B cell (primary cell): Measurements from ENCODE around the gene IRX3. TPM values are rescaled to one million over a fixed set of nuclear protein-coding genes. Genes with fewer than 3 reads are reported as not detected.
A peak's percentile ranks its signal among the peaks of the same experiment; 100 is the strongest.

Experiments
- ATAC-seq: fragments of 200-7000 bp; cut with Tn5 transposase; one replicate; pipeline ENCODE4 v1.10.0; 2021; ENCODE audit warnings: low read depth, mild to moderate bottlenecking, moderate number of reproducible peaks, moderate library complexity
- CTCF ChIA-PET: fragments of 350-600 bp; sonication (Branson Sonifier 250); formaldehyde crosslinking; loops from one replicate; lab custom pipeline; 2021; ENCODE audit warnings: antibody characterized with exemption, inconsistent platforms; lab: Charles Lee
- POLR2A ChIA-PET: fragments of 350-600 bp; sonication (Branson Sonifier 250); formaldehyde crosslinking; loops from one replicate; lab custom pipeline; 2021; ENCODE audit warnings: antibody characterized with exemption; lab: Charles Lee
- DNase-seq: peaks from one replicate; pipeline ENCODE4 v3.0.0; 2013
- H2AFZ ChIP-seq: 2 replicates; pipeline ENCODE4 v1.6.1; 2012; ENCODE audit warnings: mild to moderate bottlenecking, low read depth, low read length; ENCODE audit not compliant: insufficient read depth, poor library complexity, severe bottlenecking
- H3K27ac ChIP-seq, 2 donors: 1 replicate in 1 of 2; 2 replicates in 1 of 2; pipeline ENCODE4 v1.5.1; 2012 to 2013; ENCODE audit warnings: low read length in 2 of 2, mild to moderate bottlenecking in 2 of 2, moderate library complexity in 1 of 2
- H3K27me3 ChIP-seq, 4 experiments: fragments of 200-600 bp in 1 of 4; sonication (generic) in 1 of 4; replicated peaks in 1 of 4; 1 replicate in 2 of 4; 2 replicates in 2 of 4; pipeline versions ENCODE4 v1.6.1 to v1.7.0; 2013 to 2016; ENCODE audit warnings: low read length in 3 of 4, mild to moderate bottlenecking in 2 of 4, mixed read lengths in 1 of 4, moderate library complexity in 1 of 4; ENCODE audit not compliant: insufficient read depth in 4 of 4, control insufficient read depth in 3 of 4; ENCODE audit errors: control extremely low read depth in 1 of 4
- H3K36me3 ChIP-seq, 2 experiments: replicated peaks in 1 of 2; 1 replicate in 1 of 2; 2 replicates in 1 of 2; pipeline versions ENCODE4 v1.6.1 to v1.7.1; 2013; ENCODE audit warnings: low read length in 1 of 2; ENCODE audit not compliant: insufficient read depth in 2 of 2, control insufficient read depth in 1 of 2; ENCODE audit errors: control extremely low read depth in 1 of 2, extremely low read depth in 1 of 2
- H3K4me1 ChIP-seq, 2 donors: fragments of 200-600 bp in 1 of 2; sonication (generic) in 1 of 2; 1 replicate in 1 of 2; 2 replicates in 1 of 2; pipeline versions ENCODE4 v1.5.1 to v1.6.1; 2013 to 2017; ENCODE audit warnings: low read length in 2 of 2; ENCODE audit not compliant: control insufficient read depth in 2 of 2, insufficient read depth in 2 of 2
- H3K4me2 ChIP-seq: replicated peaks from 2 replicates; pipeline ENCODE3; 2012; ENCODE audit warnings: mild to moderate bottlenecking, low read depth, low read length; ENCODE audit not compliant: poor library complexity, severe bottlenecking
- H3K4me3 ChIP-seq, 5 experiments: fragments of 200-600 bp in 1 of 5; sonication (generic) in 1 of 5; 1 replicate in 3 of 5; 2 replicates in 2 of 5; pipeline versions ENCODE4 v1.5.1 to v1.7.0; 2011 to 2016; ENCODE audit warnings: low read length in 4 of 5, mild to moderate bottlenecking in 4 of 5, low read depth in 2 of 5, control low read depth in 1 of 5, moderate library complexity in 1 of 5; ENCODE audit not compliant: insufficient read depth in 1 of 5; ENCODE audit errors: control extremely low read depth in 1 of 5, extremely low read depth in 1 of 5
- H3K79me2 ChIP-seq: fragments of 200-600 bp; sonication (generic); one replicate; pipeline ENCODE4 v1.6.0; 2016; ENCODE audit warnings: low read length; ENCODE audit not compliant: control insufficient read depth, insufficient read depth
- H3K9ac ChIP-seq: fragments of 200-600 bp; sonication (generic); 2 replicates; pipeline ENCODE4 v1.6.1; 2017; ENCODE audit warnings: mild to moderate bottlenecking, low read length, moderate library complexity
- H3K9me3 ChIP-seq, 3 donors: one replicate each; pipeline versions ENCODE4 v1.6.1 to v1.7.1; 2013; ENCODE audit warnings: low read length in 2 of 3; ENCODE audit not compliant: control insufficient read depth in 2 of 3, insufficient read depth in 1 of 3; ENCODE audit errors: control extremely low read depth in 1 of 3
- H4K20me1 ChIP-seq: 2 replicates; pipeline ENCODE4 v1.6.0; 2012; ENCODE audit warnings: mild to moderate bottlenecking, low read length; ENCODE audit not compliant: insufficient read depth, control insufficient read depth, poor library complexity, severe bottlenecking
- H3K27ac Mint-ChIP-seq: one replicate; pipeline ENCODE4 v1.8.0; 2021; ENCODE audit warnings: mixed read lengths
- H3K27me3 Mint-ChIP-seq: one replicate; pipeline ENCODE4 v1.8.0; 2021; ENCODE audit warnings: mixed read lengths
- H3K4me1 Mint-ChIP-seq: one replicate; pipeline ENCODE4 v1.8.0; 2021; ENCODE audit warnings: mixed read lengths
- H3K4me3 Mint-ChIP-seq: one replicate; pipeline ENCODE4 v1.8.0; 2021; ENCODE audit warnings: mixed read lengths
- H3K9me3 Mint-ChIP-seq: one replicate; pipeline ENCODE4 v1.8.0; 2022; ENCODE audit warnings: mixed read lengths; ENCODE audit not compliant: insufficient read depth
- EZH2 ChIP-seq: IDR thresholded peaks from 2 replicates; pipeline ENCODE4 v1.6.1; 2012; ENCODE audit warnings: borderline replicate concordance, low read depth, mild to moderate bottlenecking, moderate library complexity, low read length; ENCODE audit not compliant: insufficient read depth, poor library complexity, severe bottlenecking
- WGBS: methylation state at CpG from one replicate; pipeline ENCODE4 v1.1.5; 2013; ENCODE audit warnings: missing lambda C conversion rate; ENCODE audit not compliant: insufficient coverage; 5-methylcytosine and 5-hydroxymethylcytosine counted together
- intact Hi-C: fragments of 100-400 bp; cut with micrococcal nuclease; formaldehyde crosslinking; loops from one replicate; pipeline ENCODE4 v1.10.0; 2022
- polyA minus RNA-seq: library from RNA; depleted of rRNA, polyadenylated mRNA; stranded (reverse); fragments of >200 nt; gene quantifications from 2 replicates; pipeline ENCODE4 v1.2.3, GENCODE V29; 2012
- polyA plus RNA-seq: library from polyadenylated mRNA; depleted of rRNA; stranded (reverse); fragments of >200 nt; gene quantifications from 2 replicates; pipeline ENCODE4 v1.2.3, GENCODE V29; 2012
- total RNA-seq, 2 donors: library from RNA; stranded (reverse); fragments of 120-200 nt in 1 of 2; gene quantifications; 1 replicate in 1 of 2; 2 replicates in 1 of 2; pipeline versions ENCODE4 v1.2.3 to v1.2.4, GENCODE V29; 2013 to 2022
- TF ChIP-seq, protein P1 (sequence below): fragments of 200-600 bp; IDR thresholded peaks from one replicate; pipeline ENCODE4 v1.8.0; 2022; ENCODE audit warnings: antibody characterized with exemption, mild to moderate bottlenecking

IRX3 gene
- total RNA-seq (not detected in 2 replicates), polyA plus RNA-seq (not detected in 2 replicates), polyA minus RNA-seq (not detected in 2 replicates)
- 0.26 TPM for total RNA-seq (2013)

DNA sequence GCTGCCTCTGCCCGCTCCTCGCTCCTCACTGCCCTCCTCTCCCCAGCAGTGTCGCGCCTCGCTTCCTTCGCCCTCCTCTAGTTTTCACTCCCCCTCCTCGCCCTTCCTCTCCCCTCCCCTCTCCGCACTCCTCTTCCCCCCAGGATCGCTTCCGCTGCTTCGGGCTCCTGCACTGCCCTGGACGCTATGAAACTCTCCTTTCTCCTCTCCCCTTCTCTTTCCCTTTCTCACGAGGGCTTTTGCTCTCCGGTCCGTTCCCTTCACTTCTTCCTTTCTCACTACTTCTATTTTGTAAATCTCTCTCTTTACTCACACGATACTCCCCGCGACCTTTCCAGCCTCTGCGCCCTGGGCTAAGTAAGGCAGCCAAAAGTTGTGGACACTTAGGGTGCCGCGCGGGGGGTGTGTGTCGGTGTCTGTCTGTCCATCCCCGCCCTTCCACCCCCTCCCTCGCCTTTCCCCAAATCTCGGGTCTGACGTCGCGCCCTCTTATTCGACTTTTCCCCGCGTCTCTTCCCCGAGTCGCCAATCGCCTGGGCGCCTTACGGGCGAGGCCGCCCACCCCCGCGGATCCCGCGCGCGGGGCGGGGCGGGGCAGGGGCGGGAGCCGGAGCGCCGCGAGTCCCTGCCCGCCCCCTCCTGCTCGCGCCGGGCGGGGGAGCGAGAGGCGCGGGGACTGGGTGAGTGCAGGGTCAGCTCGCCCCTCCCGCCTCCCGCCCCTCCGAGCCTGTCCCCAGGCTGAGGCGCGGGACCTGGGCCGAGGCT, at the start of gene IRX3:
Gene IRX3 (minus strand): TSS at position 422 of the 765 bp plus-strand sequence. CDS start 737 bp downstream, outside the sequence.
- Histone ChIP-seq H3K4me1 (peaks cover 9 to 14% of the 10 kb centered on the region in 2 donors), H3K27ac (no peak within 1 kb of the TSS), H3K36me3 (no peaks in the 10 kb centered on the region), H3K4me3 (peak within 1 kb of the TSS in 1 of 5 experiments; percentile 14), H3K4me2 (peak within 1 kb of the TSS; percentile 58), H2AFZ (peak within 1 kb of the TSS; percentile 38), H3K79me2 (no peaks in the 10 kb centered on the region), H3K27me3 (peaks cover 0 to 72% (median 27%) of the 10 kb centered on the region in 4 experiments), H4K20me1 (no peaks in the 10 kb centered on the region), H3K9ac (no peak within 1 kb of the TSS), H3K9me3 (peaks cover 0 to 25% (median 0%) of the 10 kb centered on the region in 3 donors)
- Mint-ChIP-seq H3K4me3 (peak within 1 kb of the TSS; percentile 51), H3K9me3 (no peaks in the 10 kb centered on the region), H3K27me3 (peaks cover 53% of the 10 kb centered on the region), H3K4me1 (peaks cover 19% of the 10 kb centered on the region), H3K27ac (no peak within 1 kb of the TSS)
- DNase-seq, result no peak
- WGBS, result 4% methylated on average over 46 of the region's 67 CpGs
- ATAC-seq, result no peak
- TF ChIP-seq, protein P1, sequence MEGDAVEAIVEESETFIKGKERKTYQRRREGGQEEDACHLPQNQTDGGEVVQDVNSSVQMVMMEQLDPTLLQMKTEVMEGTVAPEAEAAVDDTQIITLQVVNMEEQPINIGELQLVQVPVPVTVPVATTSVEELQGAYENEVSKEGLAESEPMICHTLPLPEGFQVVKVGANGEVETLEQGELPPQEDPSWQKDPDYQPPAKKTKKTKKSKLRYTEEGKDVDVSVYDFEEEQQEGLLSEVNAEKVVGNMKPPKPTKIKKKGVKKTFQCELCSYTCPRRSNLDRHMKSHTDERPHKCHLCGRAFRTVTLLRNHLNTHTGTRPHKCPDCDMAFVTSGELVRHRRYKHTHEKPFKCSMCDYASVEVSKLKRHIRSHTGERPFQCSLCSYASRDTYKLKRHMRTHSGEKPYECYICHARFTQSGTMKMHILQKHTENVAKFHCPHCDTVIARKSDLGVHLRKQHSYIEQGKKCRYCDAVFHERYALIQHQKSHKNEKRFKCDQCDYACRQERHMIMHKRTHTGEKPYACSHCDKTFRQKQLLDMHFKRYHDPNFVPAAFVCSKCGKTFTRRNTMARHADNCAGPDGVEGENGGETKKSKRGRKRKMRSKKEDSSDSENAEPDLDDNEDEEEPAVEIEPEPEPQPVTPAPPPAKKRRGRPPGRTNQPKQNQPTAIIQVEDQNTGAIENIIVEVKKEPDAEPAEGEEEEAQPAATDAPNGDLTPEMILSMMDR, result no peak
- no peak for TF ChIP-seq EZH2
- intact Hi-C loops, result no loop called here
- ChIA-PET CTCF (no interaction called here), POLR2A (no interaction called here)

DNA sequence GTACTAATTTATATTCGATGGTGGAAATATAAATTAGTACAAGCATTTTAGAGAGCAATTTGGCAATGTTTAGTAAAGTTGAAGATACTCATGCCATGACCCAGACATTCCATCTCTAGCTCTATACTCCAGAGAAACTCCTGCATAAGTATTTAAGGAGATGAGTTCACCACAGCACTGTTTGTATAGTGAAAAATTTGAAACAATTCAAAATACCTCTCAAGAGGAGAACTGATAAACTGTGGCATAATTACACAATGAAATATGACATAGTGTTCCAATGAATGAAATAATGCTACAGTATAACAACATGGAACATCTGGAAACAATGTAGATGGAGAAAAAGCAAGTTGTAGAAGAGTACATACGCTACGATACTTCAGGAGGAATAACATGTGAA, 48.6 kb upstream of the IRX3 start:
- Mint-ChIP-seq H3K27me3 (peaks cover 7% of the 10 kb centered on the region), H3K4me3 (no peak overlapping the region), H3K27ac (no peak overlapping the region), H3K9me3 (no peaks in the 10 kb centered on the region), H3K4me1 (no peaks in the 10 kb centered on the region)
- H3K36me3 ChIP-seq, result no peaks in the 10 kb centered on the region
- no peak overlapping the region for H3K9ac ChIP-seq
- peaks cover 0 to 5% (median 0%) of the 10 kb centered on the region in 3 donors for H3K9me3 ChIP-seq
- no peak overlapping the region for H3K4me3 ChIP-seq
- intact Hi-C loops, result no loop called here
- no peak for TF ChIP-seq EZH2
- TF ChIP-seq, protein P1, result no peak
- no peaks in the 10 kb centered on the region for H3K27me3 ChIP-seq
- DNase-seq (no peak), ATAC-seq (no peak)
- WGBS, result no CpG with 5 or more reads among the region's 3 CpGs
- no peak overlapping the region for H3K4me2 ChIP-seq
- no peak overlapping the region for H2AFZ ChIP-seq
- ChIA-PET CTCF (no interaction called here), POLR2A (no interaction called here)
- no peaks in the 10 kb centered on the region for H4K20me1 ChIP-seq
- no peak overlapping the region for H3K27ac ChIP-seq
- H3K4me1 ChIP-seq, result no peaks in the 10 kb centered on the region
- H3K79me2 ChIP-seq, result no peaks in the 10 kb centered on the region
